GM23248 (cell line): ENCODE results near the gene DPP9.

Experiments used
- EZH2 ChIP-seq: fragments of 200-600 bp; sonication (generic); IDR thresholded peaks from 2 replicates; pipeline ENCODE4 v1.6.1; 2018; ENCODE audit warnings: antibody characterized with exemption, mild to moderate bottlenecking; ENCODE audit not compliant: insufficient read depth, poor library complexity, severe bottlenecking
- EZH2phosphoT487 ChIP-seq: fragments of 200-600 bp; sonication (generic); IDR thresholded peaks from 2 replicates; pipeline ENCODE4 v1.6.1; 2018; ENCODE audit warnings: antibody characterized with exemption, moderate library complexity, mild to moderate bottlenecking, low read depth; ENCODE audit not compliant: insufficient read depth

GRCh38 chr19:4690361-4690760 is 33.3 kb downstream of the DPP9 start:
- TF ChIP-seq EZH2 (no peak), EZH2phosphoT487 (no peak)
